GM12872 (cell line): Measurements from ENCODE around the gene CCL28.

Experiments used
- TF ChIP-seq, protein P1 (sequence below): IDR thresholded peaks from 3 replicates; pipeline ENCODE4 v1.5.1; 2011; ENCODE audit warnings: low read depth, mild to moderate bottlenecking, low read length, moderate library complexity; ENCODE audit not compliant: insufficient read depth

Gene CCL28, protein sequence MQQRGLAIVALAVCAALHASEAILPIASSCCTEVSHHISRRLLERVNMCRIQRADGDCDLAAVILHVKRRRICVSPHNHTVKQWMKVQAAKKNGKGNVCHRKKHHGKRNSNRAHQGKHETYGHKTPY

DNA sequence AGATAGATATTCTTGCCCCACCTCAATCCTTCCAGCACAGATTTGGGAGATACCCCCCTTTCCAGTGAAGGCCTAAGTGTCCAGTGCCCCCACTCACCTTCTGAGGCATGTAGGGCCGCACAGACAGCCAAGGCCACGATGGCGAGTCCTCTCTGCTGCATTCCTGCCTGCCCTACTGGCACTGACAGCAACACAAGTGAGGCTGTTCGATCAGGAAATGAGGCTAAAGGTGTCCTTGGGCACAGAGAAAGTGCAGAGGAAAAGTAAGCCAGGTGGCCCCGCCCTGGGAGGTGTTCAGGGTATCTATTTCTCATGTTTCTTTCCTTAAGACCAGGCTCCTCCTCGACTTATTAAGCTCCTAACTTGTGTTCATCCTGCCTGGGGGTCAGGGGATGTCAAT, at the start of gene CCL28:
Gene CCL28, minus strand, starts transcription at position 236 of the 400 bp plus-strand sequence. Its CDS starts 75 bp downstream, at position 161.
- TF ChIP-seq, protein P1, sequence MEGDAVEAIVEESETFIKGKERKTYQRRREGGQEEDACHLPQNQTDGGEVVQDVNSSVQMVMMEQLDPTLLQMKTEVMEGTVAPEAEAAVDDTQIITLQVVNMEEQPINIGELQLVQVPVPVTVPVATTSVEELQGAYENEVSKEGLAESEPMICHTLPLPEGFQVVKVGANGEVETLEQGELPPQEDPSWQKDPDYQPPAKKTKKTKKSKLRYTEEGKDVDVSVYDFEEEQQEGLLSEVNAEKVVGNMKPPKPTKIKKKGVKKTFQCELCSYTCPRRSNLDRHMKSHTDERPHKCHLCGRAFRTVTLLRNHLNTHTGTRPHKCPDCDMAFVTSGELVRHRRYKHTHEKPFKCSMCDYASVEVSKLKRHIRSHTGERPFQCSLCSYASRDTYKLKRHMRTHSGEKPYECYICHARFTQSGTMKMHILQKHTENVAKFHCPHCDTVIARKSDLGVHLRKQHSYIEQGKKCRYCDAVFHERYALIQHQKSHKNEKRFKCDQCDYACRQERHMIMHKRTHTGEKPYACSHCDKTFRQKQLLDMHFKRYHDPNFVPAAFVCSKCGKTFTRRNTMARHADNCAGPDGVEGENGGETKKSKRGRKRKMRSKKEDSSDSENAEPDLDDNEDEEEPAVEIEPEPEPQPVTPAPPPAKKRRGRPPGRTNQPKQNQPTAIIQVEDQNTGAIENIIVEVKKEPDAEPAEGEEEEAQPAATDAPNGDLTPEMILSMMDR, result no peak

DNA sequence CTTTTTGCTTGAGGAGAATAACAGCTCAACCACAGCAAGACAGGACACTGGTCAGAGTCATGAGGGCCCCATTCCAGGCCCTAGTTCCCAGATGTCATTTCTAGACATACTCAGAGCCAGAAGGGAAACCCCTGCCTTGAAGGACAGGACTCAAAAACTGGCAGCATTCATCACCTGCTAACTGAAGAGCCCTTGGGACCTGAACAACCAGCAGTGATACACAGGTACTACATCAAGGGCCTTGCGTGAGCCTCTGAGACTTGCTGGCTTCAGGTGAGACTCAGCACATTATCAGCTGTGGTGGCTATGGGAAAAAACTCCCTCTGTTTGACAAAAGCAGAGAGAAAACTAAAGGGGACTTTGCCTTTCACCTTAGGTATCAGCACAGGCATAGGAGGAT, 48.9 kb upstream of the CCL28 start:
- TF ChIP-seq, protein P1, result no peak

- TF ChIP-seq, protein P1, result no peak
These were observed 44.4 kb upstream of the CCL28 start for GRCh38 chr5:43456556-43456955.

- TF ChIP-seq, protein P1, result no peak
These were observed 25.0 kb upstream of the CCL28 start for GRCh38 chr5:43437062-43437660.

GRCh38 chr5:43433382-43433781, 21.2 kb upstream of the CCL28 start:
- TF ChIP-seq, protein P1, result no peak

GRCh38 chr5:43432486-43433375, 20.5 kb upstream of the CCL28 start:
- TF ChIP-seq, protein P1, result no peak

DNA sequence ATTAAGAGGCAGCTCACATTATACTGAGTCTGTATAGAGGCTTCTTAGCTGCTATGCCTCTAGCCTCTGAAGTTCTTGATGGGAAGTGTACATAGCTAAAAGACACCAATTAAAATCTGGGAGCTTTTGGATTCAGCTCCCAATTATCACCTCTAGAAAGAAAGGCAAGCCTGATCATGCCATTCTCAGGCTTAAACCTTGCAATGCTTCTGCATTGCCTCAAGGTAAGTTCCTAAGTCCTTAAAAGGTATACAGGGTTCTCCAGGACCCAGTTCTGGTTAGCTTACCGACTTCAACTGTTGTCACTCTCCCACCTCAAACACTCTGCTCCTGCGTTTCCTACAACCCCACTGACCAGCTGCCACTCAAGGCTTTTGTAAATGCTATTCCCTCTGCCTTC, 17.5 kb upstream of the CCL28 start:
- TF ChIP-seq, protein P1, result no peak
